ENCODE data around the gene ADCY2.

The ADCY2 gene

DNA sequence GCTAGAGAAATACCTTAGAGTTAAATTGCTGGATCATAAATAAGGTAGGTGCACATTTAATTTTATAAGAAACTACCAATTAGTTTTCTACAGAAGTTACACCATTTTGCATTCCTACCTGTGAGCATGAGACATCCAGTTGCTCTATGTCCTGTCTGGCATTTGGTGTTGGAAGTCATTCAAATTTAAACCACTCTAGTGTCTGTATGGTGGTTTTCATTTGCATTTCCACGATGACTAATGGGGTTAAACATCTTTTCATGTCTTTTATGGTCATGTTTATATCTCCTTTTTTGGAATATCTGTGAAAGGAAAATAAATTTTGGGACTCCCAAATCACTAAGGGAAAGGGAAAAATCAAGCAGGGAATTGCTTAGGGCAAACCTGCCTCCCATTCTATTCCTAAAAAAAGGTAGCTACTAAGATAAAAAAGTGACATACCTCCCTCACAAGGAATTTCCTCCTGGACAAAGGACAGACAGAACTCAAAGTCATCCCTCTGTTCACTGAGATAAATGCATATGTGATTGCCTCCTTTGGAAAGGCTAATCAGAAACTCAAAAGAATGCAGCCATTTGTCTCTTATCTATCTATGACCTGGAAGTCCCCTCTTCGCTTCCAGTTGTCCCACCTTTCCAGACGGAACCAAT is 31.6 kb upstream of the ADCY2 start:
- TF ChIP-seq, protein P1, sequence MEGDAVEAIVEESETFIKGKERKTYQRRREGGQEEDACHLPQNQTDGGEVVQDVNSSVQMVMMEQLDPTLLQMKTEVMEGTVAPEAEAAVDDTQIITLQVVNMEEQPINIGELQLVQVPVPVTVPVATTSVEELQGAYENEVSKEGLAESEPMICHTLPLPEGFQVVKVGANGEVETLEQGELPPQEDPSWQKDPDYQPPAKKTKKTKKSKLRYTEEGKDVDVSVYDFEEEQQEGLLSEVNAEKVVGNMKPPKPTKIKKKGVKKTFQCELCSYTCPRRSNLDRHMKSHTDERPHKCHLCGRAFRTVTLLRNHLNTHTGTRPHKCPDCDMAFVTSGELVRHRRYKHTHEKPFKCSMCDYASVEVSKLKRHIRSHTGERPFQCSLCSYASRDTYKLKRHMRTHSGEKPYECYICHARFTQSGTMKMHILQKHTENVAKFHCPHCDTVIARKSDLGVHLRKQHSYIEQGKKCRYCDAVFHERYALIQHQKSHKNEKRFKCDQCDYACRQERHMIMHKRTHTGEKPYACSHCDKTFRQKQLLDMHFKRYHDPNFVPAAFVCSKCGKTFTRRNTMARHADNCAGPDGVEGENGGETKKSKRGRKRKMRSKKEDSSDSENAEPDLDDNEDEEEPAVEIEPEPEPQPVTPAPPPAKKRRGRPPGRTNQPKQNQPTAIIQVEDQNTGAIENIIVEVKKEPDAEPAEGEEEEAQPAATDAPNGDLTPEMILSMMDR (IDR thresholded peaks at IDR 0.05; ENCODE audit: low read depth, low read length, missing control alignments): no peak

DNA sequence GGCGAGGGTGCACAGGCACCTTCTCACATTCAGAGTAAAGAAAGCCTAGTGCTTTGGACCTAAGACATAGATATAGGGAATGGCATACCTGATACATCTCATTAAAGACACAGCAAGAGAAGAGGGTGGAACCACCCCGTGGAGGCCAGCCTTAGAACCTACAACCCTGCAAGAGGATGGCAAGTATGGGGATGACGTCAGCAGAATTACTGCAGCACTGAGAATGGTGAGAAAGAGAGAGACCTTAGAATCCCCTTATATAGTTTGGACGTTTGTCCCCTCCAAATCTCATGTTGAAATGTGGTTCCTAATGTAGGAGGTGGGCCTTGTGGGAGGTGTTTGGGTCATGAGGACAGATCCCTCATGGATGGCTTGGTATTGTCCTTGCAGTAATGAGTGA is 28.2 kb upstream of the ADCY2 start:
- Histone ChIP-seq H3K27ac (no peak overlapping the region), H3K4me3 (ENCODE audit: low read depth, low read length) (no peak overlapping the region), H3K36me3 (replicated peaks) (no peaks in the 10 kb centered on the region), H3K27me3 (replicated peaks) (no peaks in the 10 kb centered on the region)
- TF ChIP-seq, protein P1 (IDR thresholded peaks at IDR 0.05; ENCODE audit: low read depth, low read length, missing control alignments): no peak
- in situ Hi-C loops (cut with HindIII; ENCODE audit: low pct_ligation_motif_present, low sequenced_read_pairs): no loop called here
- DNase-seq: no peak

More for the DNA sequence above, 31.6 kb upstream of the ADCY2 start:
- in situ Hi-C loops (cut with HindIII; ENCODE audit: low pct_ligation_motif_present, low sequenced_read_pairs): no loop called here
- DNase-seq: no peak
- H3K4me3 ChIP-seq (ENCODE audit: low read depth, low read length): no peak overlapping the region
- H3K27me3 ChIP-seq (replicated peaks): no peaks in the 10 kb centered on the region
- H3K36me3 ChIP-seq (replicated peaks): no peaks in the 10 kb centered on the region
- no peak overlapping the region for H3K27ac ChIP-seq

DNA sequence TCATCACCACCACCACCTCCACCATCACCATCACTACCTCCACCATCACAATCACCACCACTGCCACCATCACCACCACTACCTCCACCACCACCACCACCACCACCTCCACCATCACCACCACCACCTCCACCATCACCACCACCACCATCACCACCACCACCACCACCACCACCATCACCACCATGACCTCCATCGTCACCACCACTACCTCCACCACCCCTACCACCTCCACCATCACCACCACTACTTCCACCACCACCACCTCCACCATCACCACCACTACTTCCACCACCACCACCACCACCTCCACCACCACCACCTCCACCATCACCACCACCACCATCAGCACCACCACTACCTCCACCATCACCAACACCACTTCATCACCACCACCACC is 23.5 kb upstream of the ADCY2 start:
- no peak overlapping the region for H3K4me3 ChIP-seq (ENCODE audit: low read depth, low read length)
- TF ChIP-seq, protein P1 (IDR thresholded peaks at IDR 0.05; ENCODE audit: low read depth, low read length, missing control alignments): no peak
- no peak for DNase-seq
- in situ Hi-C loops (cut with HindIII; ENCODE audit: low pct_ligation_motif_present, low sequenced_read_pairs): no loop called here
- H3K36me3 ChIP-seq (replicated peaks): no peaks in the 10 kb centered on the region
- no peak overlapping the region for H3K27ac ChIP-seq
- H3K27me3 ChIP-seq (replicated peaks): no peaks in the 10 kb centered on the region

DNA sequence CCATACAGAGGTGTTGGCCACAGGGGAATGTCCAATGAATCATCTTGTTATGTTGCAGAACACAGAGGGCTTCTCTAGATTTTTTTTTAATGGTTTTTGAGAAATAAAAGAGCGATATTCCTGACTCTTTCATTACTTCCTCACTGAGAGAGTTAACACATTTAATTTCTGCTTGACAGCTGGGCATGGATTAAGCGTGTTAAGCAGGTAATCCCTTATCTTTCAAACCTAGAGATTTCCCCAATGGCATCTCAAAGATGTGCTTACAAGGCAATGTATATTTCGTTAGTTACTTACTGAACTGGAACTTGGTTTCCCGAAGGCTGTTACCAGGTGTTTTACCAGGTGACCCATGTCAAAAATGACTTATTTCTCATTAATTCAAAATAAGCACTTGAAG is 21.8 kb upstream of the ADCY2 start:
- TF ChIP-seq, protein P1 (IDR thresholded peaks at IDR 0.05; ENCODE audit: low read depth, low read length, missing control alignments): no peak
- in situ Hi-C loops (cut with HindIII; ENCODE audit: low pct_ligation_motif_present, low sequenced_read_pairs): no loop called here

DNA sequence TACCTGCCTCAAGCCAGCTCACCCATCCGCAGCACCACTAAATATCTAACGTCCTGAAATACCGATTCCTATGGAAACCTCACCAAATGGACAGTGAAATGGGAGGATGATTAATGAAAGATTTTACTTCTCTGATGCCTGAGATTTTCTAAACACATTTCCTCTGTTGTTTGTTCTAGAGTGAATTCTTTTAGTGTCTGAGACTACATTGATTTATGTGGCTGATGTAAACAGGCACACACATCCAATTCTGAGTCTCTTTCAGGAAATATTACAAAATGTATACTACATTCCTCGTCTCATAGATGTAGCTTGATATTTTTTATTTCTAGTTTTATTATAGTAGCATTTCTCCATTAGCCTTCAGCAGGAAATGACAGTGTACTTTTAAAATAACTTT is 20.5 kb upstream of the ADCY2 start:
- in situ Hi-C loops (cut with HindIII; ENCODE audit: low pct_ligation_motif_present, low sequenced_read_pairs): no loop called here
- no peak for DNase-seq
- TF ChIP-seq, protein P1 (IDR thresholded peaks at IDR 0.05; ENCODE audit: low read depth, low read length, missing control alignments): no peak
- no peaks in the 10 kb centered on the region for H3K27me3 ChIP-seq (replicated peaks)
- no peak overlapping the region for H3K27ac ChIP-seq
- H3K4me3 ChIP-seq (ENCODE audit: low read depth, low read length): no peak overlapping the region
- H3K36me3 ChIP-seq (replicated peaks): no peaks in the 10 kb centered on the region

More for the DNA sequence above, 21.8 kb upstream of the ADCY2 start:
- Histone ChIP-seq H3K27ac (no peak overlapping the region), H3K27me3 (replicated peaks) (no peaks in the 10 kb centered on the region), H3K4me3 (ENCODE audit: low read depth, low read length) (no peak overlapping the region), H3K36me3 (replicated peaks) (no peaks in the 10 kb centered on the region)
- DNase-seq: no peak

DNA sequence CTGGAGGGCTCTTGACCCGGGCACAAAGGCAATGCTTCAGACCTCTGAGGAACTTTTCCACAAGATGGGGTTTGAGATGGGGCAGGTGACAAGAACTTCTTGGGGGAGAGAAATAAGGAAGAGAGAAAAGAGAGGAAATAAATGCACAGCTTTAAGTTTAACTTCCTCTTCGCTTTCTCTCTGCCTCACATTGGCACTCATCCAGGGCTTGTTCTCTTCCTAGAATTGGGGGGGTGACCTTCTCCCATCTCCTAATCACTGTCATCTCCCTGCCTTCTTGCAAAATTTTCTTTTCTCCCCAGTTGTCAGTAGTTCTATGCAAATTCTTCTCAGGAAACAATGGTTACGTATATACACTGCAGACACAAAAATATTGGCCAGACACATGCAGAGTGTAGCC is 19.1 kb upstream of the ADCY2 start:
- TF ChIP-seq, protein P1 (IDR thresholded peaks at IDR 0.05; ENCODE audit: low read depth, low read length, missing control alignments): no peak
- H3K27ac ChIP-seq: no peak overlapping the region
- no peaks in the 10 kb centered on the region for H3K27me3 ChIP-seq (replicated peaks)
- no peaks in the 10 kb centered on the region for H3K36me3 ChIP-seq (replicated peaks)
- in situ Hi-C loops (cut with HindIII; ENCODE audit: low pct_ligation_motif_present, low sequenced_read_pairs): no loop called here
- H3K4me3 ChIP-seq (ENCODE audit: low read depth, low read length): no peak overlapping the region
- DNase-seq: no peak

All from brain microvascular endothelial cell (primary cell).